Esophagus muscularis mucosa (tissue), 4 donors: ENCODE results near the gene LRP5. TPM values are rescaled to one million over a fixed set of nuclear protein-coding genes. Genes with fewer than 3 reads are reported as not detected.

Source experiments
- DNase-seq: peaks from one replicate; pipeline ENCODE4 v3.0.0-alpha.2; 2017; ENCODE audit errors: extremely low spot score
- H3K27ac ChIP-seq, 4 donors: fragments of 200-600 bp; sonication (generic); replicated peaks in 1 of 4; 1 replicate in 3 of 4; 2 replicates in 1 of 4; pipeline ENCODE4 v1.5.1; 2016 to 2019; ENCODE audit warnings: mild to moderate bottlenecking in 1 of 4
- H3K27me3 ChIP-seq, 4 donors: fragments of 200-600 bp; sonication (generic); one replicate each; pipeline versions ENCODE4 v1.5.1 to v1.6.0; 2016 to 2019
- H3K36me3 ChIP-seq, 4 donors: fragments of 200-600 bp; sonication (generic); one replicate each; pipeline ENCODE4 v1.5.1; 2016 to 2019
- H3K4me1 ChIP-seq, 4 donors: fragments of 200-600 bp; sonication (generic); one replicate each; pipeline ENCODE4 v1.5.1; 2016 to 2019
- H3K4me3 ChIP-seq, 4 donors: fragments of 200-600 bp; sonication (generic); 1 replicate in 2 of 4; 2 replicates in 2 of 4; pipeline ENCODE4 v1.5.1; 2016 to 2019; ENCODE audit warnings: mild to moderate bottlenecking in 4 of 4, moderate library complexity in 1 of 4
- H3K9me3 ChIP-seq, 4 donors: fragments of 200-600 bp; sonication (generic); 1 replicate in 3 of 4; 2 replicates in 1 of 4; pipeline ENCODE4 v1.5.1; 2016 to 2019
- EP300 ChIP-seq: sonication (generic); formaldehyde crosslinking; IDR thresholded peaks from one replicate; pipeline ENCODE4 v1.6.1; 2017; ENCODE audit warnings: antibody characterized with exemption
- POLR2A ChIP-seq: fragments of 450-650 bp; IDR thresholded peaks from one replicate; pipeline ENCODE4 v1.6.1; 2017; ENCODE audit warnings: antibody characterized with exemption, moderate library complexity, mild to moderate bottlenecking, low read depth
- POLR2AphosphoS5 ChIP-seq, 2 donors: sonication (generic); formaldehyde crosslinking; IDR thresholded peaks; one replicate each; pipeline ENCODE4 v1.6.1; 2017; ENCODE audit warnings: antibody characterized with exemption in 2 of 2
- WGBS: methylation state at CpG from one replicate; pipeline ENCODE4 v1.1.5; 2018; 5-methylcytosine and 5-hydroxymethylcytosine counted together
- intact Hi-C: fragments of 100-400 bp; cut with DNase I; formaldehyde crosslinking; loops from one replicate; pipeline ENCODE4 v1.15.1; 2023
- total RNA-seq, 4 donors: library from RNA; depleted of rRNA; stranded (reverse); fragments of >200 nt; gene quantifications; one replicate each; pipeline versions ENCODE4 v1.1.0 to v1.2.1, GENCODE V29; 2016
- TF ChIP-seq, protein P1 (sequence below), 3 experiments: fragments of 200-600 bp in 2 of 3; fragments of 450-650 bp in 1 of 3; sonication (generic) in 2 of 3; IDR thresholded peaks; one replicate each; pipeline ENCODE4 v1.5.1; 2017 to 2019; ENCODE audit warnings: antibody characterized with exemption in 3 of 3, mild to moderate bottlenecking in 2 of 3, moderate library complexity in 1 of 3

Gene LRP5
- total RNA-seq, 4 donors from 2014 or later = 34.0 to 78.4 (median 56.2) TPM

DNA sequence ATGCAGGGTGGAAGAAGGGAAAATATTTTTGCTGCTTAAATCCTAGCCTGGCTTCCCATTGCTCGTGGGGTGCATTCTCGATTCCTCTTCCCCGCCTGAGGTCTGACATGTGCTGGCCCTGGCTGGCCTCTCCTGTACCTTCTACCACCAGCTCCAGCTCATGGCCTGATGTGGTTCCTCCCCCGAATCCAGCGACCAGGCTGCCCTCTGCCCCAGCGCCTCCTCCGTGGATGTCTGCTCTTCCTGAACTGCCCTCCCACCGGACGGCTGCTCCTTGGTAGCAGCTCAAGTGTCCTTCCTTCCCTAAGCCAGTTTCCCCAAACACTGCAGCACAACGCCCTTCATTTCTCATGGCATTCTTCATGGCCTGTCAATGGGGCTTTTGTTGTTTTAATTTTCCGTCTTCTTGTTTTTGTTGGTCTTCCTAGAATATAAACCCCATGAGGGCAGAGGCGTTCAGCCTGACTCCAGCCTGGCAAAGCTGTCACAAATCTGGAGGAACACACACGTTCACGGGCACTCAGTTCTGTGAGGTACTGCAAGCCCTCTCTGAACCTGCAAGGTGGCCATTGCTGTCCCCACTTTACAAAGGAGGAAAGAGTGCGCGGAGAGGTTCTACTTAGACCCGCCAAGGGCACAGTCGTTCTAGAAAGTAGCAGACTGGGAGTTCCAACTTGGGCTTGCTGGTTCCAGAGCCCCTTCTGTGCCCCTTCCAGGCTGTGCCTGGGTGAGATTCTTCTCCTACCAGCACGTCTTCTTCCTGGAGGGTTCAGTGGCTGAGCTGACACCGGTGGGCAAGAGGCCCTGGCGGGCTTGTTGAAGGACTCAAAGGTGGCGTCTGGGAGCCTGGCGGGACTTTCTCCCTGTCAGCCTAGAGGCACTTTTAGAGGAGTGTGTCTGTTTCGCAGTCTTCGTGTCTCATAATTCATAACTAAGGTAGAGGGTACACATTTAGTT lies 953 bp upstream of the LRP5 start:
- no peak for DNase-seq

DNA sequence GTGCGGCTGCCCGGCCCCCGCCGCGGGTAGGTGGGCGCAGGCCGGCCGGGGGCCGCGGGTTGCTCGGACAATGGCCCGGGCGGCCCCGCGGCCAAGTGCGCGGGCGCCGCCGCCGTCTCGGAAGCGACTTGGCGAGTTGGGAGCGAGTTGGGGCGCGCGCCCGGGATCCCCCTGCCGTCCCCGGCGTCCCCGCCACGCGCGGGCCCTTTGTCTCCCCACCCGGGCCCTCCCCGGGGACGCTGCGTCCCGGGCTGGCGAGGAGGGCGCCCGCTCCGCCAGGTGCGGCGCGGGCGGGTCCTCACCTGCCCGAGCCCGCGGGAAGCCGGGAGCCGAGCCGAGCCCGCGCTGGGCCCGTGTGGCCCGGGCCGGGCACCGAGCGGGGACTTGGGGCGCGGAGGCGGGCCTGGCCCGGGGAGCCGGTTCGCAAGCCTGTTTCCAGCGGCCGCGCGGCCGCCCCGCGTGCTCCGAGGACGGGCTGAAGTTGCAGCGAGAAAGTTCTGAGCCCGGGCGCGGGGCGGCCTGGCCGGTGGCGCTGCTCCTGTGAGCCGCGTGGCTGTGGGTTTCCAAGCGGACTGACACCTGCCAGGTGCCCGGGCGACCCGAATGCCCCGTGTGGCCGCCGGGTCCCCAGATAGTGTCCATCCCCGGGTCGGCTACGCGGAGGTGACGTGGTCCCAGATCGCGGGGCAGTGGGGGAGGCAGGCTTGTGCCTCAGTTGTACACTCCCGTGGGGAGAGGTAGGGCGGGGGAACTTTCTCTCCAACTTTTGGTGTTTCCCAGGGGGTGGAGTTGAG lies 586 bp downstream of the LRP5 start:
- intact Hi-C loops = loop anchor here (5.0 kb wide), 2 partner anchors 41 to 84 kb away; partner anchors contain the start of gene C11orf24
- Histone ChIP-seq H3K4me3 (peak overlapping the region; percentile 67 to 86 (median 76)), H3K4me1 (peaks cover 50 to 59% (median 52%) of the 10 kb centered on the region in 4 donors), H3K36me3 (no peaks in the 10 kb centered on the region), H3K27ac (peak overlapping the region; percentile 88 to 90 (median 90)), H3K9me3 (no peaks in the 10 kb centered on the region), H3K27me3 (no peaks in the 10 kb centered on the region)
- DNase-seq = no peak
- 0% methylated on average over 5 of the region's 102 CpGs for WGBS
- TF ChIP-seq, protein P1, sequence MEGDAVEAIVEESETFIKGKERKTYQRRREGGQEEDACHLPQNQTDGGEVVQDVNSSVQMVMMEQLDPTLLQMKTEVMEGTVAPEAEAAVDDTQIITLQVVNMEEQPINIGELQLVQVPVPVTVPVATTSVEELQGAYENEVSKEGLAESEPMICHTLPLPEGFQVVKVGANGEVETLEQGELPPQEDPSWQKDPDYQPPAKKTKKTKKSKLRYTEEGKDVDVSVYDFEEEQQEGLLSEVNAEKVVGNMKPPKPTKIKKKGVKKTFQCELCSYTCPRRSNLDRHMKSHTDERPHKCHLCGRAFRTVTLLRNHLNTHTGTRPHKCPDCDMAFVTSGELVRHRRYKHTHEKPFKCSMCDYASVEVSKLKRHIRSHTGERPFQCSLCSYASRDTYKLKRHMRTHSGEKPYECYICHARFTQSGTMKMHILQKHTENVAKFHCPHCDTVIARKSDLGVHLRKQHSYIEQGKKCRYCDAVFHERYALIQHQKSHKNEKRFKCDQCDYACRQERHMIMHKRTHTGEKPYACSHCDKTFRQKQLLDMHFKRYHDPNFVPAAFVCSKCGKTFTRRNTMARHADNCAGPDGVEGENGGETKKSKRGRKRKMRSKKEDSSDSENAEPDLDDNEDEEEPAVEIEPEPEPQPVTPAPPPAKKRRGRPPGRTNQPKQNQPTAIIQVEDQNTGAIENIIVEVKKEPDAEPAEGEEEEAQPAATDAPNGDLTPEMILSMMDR (IDR thresholded peaks at IDR 0.05) = no peak
- TF ChIP-seq POLR2AphosphoS5 (IDR thresholded peaks at IDR 0.05) (no peak), POLR2A (no peak), EP300 (no peak)

More for the DNA sequence above, 953 bp upstream of the LRP5 start:
- Histone ChIP-seq H3K27ac (peak overlapping the region; percentile 86 to 90 (median 88)), H3K27me3 (no peaks in the 10 kb centered on the region), H3K36me3 (no peaks in the 10 kb centered on the region), H3K9me3 (no peaks in the 10 kb centered on the region), H3K4me3 (peak overlapping the region; percentile 67 to 86 (median 76)), H3K4me1 (peaks cover 34 to 43% (median 37%) of the 10 kb centered on the region in 4 donors)
- WGBS = 83% methylated on average over 25 of the region's 25 CpGs
- intact Hi-C loops = loop anchor here (5.0 kb wide), 2 partner anchors 39 to 86 kb away; partner anchors contain the start of gene C11orf24
- TF ChIP-seq POLR2A = no peak
- TF ChIP-seq, protein P1 (IDR thresholded peaks at IDR 0.05) = no peak
- TF ChIP-seq POLR2AphosphoS5 (IDR thresholded peaks at IDR 0.05) = no peak
- TF ChIP-seq EP300 = no peak

DNA sequence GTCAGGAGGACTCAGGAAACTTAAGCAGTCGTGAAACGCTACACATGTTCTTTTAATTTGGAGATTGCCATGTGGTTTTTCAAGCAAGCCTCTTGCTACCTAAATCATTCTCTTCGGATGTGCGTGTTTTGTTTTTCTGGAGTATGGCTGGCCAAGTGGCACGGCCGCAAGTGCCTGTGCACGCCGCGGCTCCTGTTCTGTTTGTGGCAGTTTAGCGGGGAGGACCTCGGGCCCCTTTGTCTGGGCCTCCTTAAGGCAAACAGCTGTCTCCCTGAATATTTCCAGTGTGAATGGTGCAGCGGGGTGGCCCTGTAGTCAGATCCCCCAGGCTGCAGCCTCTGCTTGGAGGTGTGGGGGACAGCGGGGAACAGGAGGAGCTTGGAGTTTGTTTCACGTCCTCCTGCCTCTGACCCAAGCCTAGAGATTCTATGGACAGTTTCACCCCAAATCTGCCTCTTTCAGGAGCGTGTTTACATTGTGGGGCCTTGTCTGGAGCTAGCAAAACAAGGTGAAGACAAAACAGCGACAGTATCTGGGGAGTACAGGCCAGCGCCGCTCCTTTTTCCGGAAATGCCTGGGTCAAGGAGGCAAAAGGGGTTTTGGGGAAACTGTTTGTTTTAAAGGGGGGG lies 1.3 kb downstream of the LRP5 start:
- WGBS = 12% methylated on average over 14 of the region's 19 CpGs

DNA sequence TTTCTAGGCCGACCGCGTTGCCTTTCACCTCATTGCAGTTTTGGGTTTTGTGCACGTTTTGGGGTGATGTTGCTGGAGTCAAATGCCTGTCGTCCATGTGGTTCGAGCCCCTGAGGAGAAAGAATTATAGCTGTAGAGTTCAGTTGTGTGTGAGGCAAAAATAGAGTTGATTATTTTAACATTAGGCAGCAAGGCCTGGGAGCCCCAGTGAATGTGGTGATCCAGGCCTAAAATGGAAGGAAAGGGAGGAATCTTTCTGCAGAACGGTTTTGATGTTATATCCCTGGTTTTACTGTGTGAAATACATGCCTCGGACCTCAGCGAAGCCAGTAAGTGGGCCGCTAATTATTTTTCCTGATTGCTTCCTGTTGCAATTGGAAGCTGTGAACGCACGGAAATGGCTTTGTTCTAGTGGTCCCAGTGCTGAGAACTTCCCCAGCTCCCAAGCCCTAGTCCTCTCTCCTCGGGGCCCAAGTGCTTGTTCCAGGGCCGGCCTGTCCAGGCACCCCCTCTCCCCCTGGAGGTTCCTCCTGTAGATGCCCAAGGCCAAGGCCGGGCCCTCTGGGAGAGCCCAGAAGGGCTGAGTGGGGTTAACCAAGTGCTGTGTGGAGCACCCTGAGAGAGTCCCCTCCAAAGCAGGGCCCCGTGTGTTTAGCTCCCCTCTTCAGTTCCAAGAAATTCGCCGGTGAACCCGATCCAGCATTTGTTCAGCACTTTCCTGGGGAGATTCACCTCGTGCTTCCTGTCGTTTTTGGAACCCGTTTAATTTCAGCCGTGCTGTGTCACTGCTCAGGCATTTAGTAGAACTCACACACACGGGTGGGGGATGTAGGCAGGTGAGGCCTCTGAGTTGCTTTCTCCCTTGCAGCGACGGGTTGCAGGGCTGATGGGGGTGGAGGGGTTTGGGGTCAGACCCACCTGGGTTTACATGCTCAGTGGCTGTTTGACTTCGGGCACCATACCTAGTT lies 2.1 kb downstream of the LRP5 start:
- intact Hi-C loops = loop anchor here (2.0 to 5.0 kb wide), 3 partner anchors 42 to 83 kb away; partner anchors contain the start of gene C11orf24
- Histone ChIP-seq H3K36me3 (no peaks in the 10 kb centered on the region), H3K9me3 (no peaks in the 10 kb centered on the region), H3K27me3 (no peaks in the 10 kb centered on the region), H3K4me3 (peak overlapping the region; percentile 67 to 86 (median 76)), H3K4me1 (peaks cover 54 to 67% (median 56%) of the 10 kb centered on the region in 4 donors), H3K27ac (peak overlapping the region; percentile 88 to 90 (median 90))
- DNase-seq = no peak
- TF ChIP-seq EP300 (no peak), POLR2AphosphoS5 (IDR thresholded peaks at IDR 0.05) (peak in 1 of 2 donors; percentile 66), POLR2A (no peak)
- TF ChIP-seq, protein P1 (IDR thresholded peaks at IDR 0.05) = peak in 1 of 3 experiments; percentile 3
- WGBS = 17% methylated on average over 22 of the region's 27 CpGs

More for the DNA sequence above, 1.3 kb downstream of the LRP5 start:
- intact Hi-C loops = loop anchor here (2.0 to 5.0 kb wide), 3 partner anchors 41 to 84 kb away; partner anchors contain the start of gene C11orf24
- no peak for DNase-seq
- no peaks in the 10 kb centered on the region for H3K9me3 ChIP-seq
- H3K27me3 ChIP-seq = no peaks in the 10 kb centered on the region
- peak overlapping the region; percentile 88 to 90 (median 90) for H3K27ac ChIP-seq
- no peaks in the 10 kb centered on the region for H3K36me3 ChIP-seq
- no peak for TF ChIP-seq POLR2A
- no peak for TF ChIP-seq POLR2AphosphoS5 (IDR thresholded peaks at IDR 0.05)
- peaks cover 54 to 66% (median 55%) of the 10 kb centered on the region in 4 donors for H3K4me1 ChIP-seq
- H3K4me3 ChIP-seq = peak overlapping the region; percentile 67 to 86 (median 76)
